ENCODE measurements around the gene UBIAD1. TPM values are rescaled to one million over a fixed set of nuclear protein-coding genes. Genes with fewer than 3 reads are reported as not detected.
A peak's percentile ranks its signal among the peaks of the same experiment; 100 is the strongest.

UBIAD1 gene
- polyA plus RNA-seq, 1 experiment = 10.0 TPM

- H3K27me3 ChIP-seq (ENCODE audit: control insufficient read depth, insufficient read depth, low read length) = peaks cover 19% of the 10 kb centered on the region
- H3K27ac ChIP-seq (ENCODE audit: low read depth, low read length) = no peak overlapping the region
- TF ChIP-seq CTCF (IDR thresholded peaks at IDR 0.05; ENCODE audit: low read depth, low read length) = no peak
- H3K9me3 ChIP-seq (ENCODE audit: control insufficient read depth, insufficient read depth, low read length) = no peaks in the 10 kb centered on the region
- H3K4me3 ChIP-seq (ENCODE audit: low read depth, low read length) = no peak overlapping the region
- CTCF ChIA-PET = no interaction called here
- POLR2A ChIA-PET = no interaction called here
- no peak for DNase-seq (ENCODE audit: low read depth, low spot score)
Measured at GRCh38 chr1:11333631-11334030, 60.6 kb downstream of the UBIAD1 start.

GRCh38 chr1:11334261-11334804, 61.3 kb downstream of the UBIAD1 start:
- Histone ChIP-seq H3K9me3 (ENCODE audit: control insufficient read depth, insufficient read depth, low read length) (no peaks in the 10 kb centered on the region), H3K27me3 (ENCODE audit: control insufficient read depth, insufficient read depth, low read length) (peaks cover 25% of the 10 kb centered on the region), H3K27ac (ENCODE audit: low read depth, low read length) (no peak overlapping the region), H3K4me3 (ENCODE audit: low read depth, low read length) (no peak overlapping the region)
- no peak for TF ChIP-seq CTCF (IDR thresholded peaks at IDR 0.05; ENCODE audit: low read depth, low read length)
- POLR2A ChIA-PET = no interaction called here
- DNase-seq (ENCODE audit: low read depth, low spot score) = no peak
- CTCF ChIA-PET = no interaction called here

- Histone ChIP-seq H3K9me3 (ENCODE audit: control insufficient read depth, insufficient read depth, low read length) (no peaks in the 10 kb centered on the region), H3K4me3 (ENCODE audit: low read depth, low read length) (no peak overlapping the region), H3K27me3 (ENCODE audit: control insufficient read depth, insufficient read depth, low read length) (peaks cover 28% of the 10 kb centered on the region), H3K27ac (ENCODE audit: low read depth, low read length) (no peak overlapping the region)
- TF ChIP-seq CTCF (IDR thresholded peaks at IDR 0.05; ENCODE audit: low read depth, low read length) = no peak
- DNase-seq (ENCODE audit: low read depth, low spot score) = no peak
- CTCF ChIA-PET = no interaction called here
- POLR2A ChIA-PET = no interaction called here
Measured at GRCh38 chr1:11334821-11335220, 61.8 kb downstream of the UBIAD1 start.

- no peaks in the 10 kb centered on the region for H3K9me3 ChIP-seq (ENCODE audit: control insufficient read depth, insufficient read depth, low read length)
- CTCF ChIA-PET = interaction anchor here (1.3 kb wide), 1 partner anchor 307 kb away, joined by 4 read pairs; no protein-coding TSS in a partner anchor
- POLR2A ChIA-PET = no interaction called here
- TF ChIP-seq CTCF (IDR thresholded peaks at IDR 0.05; ENCODE audit: low read depth, low read length) = no peak
- peaks cover 34% of the 10 kb centered on the region for H3K27me3 ChIP-seq (ENCODE audit: control insufficient read depth, insufficient read depth, low read length)
- no peak overlapping the region for H3K4me3 ChIP-seq (ENCODE audit: low read depth, low read length)
- no peak for DNase-seq (ENCODE audit: low read depth, low spot score)
- no peak overlapping the region for H3K27ac ChIP-seq (ENCODE audit: low read depth, low read length)
Measured at GRCh38 chr1:11335417-11336056, 62.5 kb downstream of the UBIAD1 start.

- Histone ChIP-seq H3K9me3 (ENCODE audit: control insufficient read depth, insufficient read depth, low read length) (no peaks in the 10 kb centered on the region), H3K27ac (ENCODE audit: low read depth, low read length) (no peak overlapping the region), H3K4me3 (ENCODE audit: low read depth, low read length) (no peak overlapping the region), H3K27me3 (ENCODE audit: control insufficient read depth, insufficient read depth, low read length) (peaks cover 39% of the 10 kb centered on the region)
- TF ChIP-seq CTCF (IDR thresholded peaks at IDR 0.05; ENCODE audit: low read depth, low read length) = peak; percentile 77
- ChIA-PET CTCF (interaction anchor here (0.9 to 1.0 kb wide), 2 partner anchors 10 to 306 kb away, joined by 5 to 7 read pairs; no protein-coding TSS in a partner anchor), POLR2A (no interaction called here)
- DNase-seq (ENCODE audit: low read depth, low spot score) = no peak
Measured at GRCh38 chr1:11337580-11338073, 64.6 kb downstream of the UBIAD1 start.

All from AG04450 (cell line).